NK-92 (cell line): ENCODE data around the gene AKAP6.
"Not testable (repeated sequence)": the region's sequence is repeated elsewhere in the genome, so short reads cannot be mapped to it uniquely, and the experiment has no call there.

Source experiments
- DNase-seq: peaks from one replicate; lab custom pipeline; 2025; ENCODE audit not compliant: unreplicated experiment; lab: John Stamatoyannopoulos, UW

The AKAP6 gene

DNA sequence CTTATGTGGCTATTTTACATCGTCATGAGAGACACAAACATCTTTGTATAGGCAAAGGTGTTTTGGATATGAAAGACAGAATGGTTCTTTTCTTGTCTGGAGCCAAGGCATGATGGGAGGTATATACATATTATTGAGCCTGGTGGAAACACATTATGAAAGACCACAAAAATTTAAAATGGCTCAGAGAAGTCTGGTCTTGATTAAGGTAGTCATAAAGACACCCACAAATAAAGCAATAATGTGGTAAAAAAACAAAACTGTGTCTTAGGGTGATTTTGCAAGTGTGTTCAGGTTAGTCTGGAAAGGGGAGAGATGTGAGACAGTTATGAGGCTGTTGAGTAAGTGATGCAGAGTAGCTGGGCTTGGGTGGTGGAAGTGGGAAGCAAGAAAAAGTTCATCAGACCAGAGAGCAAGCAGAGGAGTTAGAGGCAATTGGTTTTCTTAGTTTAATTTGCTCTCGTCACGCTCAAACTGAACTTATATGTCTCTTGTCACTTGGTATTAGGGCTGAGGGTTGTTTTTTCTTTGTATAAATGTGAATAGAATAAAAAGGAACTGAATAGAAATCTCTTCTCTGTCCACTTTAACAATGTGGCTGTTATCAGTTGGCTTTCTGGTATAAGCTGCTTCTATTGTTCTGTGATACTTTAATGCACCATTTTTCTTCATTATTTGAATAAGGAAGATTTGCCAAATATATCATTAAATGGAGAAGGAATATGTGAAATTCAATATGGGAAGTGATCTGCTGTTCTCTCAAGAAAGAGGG is 115.0 kb downstream of the AKAP6 start:
- DNase-seq = no peak

DNA sequence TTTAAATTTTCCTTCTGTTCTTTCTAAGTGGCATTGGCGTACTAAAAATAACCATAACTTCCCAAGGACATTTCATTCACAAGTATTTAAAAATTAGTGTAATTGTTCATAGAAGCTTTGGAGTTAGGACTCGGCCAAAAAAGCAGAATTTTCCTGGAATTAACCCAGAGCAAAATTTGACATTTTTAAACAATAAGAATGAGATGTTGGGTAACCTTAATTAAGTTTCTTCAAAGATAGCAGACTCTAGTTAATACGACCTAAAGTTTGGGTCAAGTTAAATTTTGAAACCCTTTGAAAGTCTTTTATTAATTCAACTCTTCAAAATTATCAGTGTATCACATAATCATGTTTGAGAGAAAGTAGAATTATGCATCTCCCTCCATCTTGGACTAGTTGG is 118.3 kb downstream of the AKAP6 start:
- no peak for DNase-seq

DNA sequence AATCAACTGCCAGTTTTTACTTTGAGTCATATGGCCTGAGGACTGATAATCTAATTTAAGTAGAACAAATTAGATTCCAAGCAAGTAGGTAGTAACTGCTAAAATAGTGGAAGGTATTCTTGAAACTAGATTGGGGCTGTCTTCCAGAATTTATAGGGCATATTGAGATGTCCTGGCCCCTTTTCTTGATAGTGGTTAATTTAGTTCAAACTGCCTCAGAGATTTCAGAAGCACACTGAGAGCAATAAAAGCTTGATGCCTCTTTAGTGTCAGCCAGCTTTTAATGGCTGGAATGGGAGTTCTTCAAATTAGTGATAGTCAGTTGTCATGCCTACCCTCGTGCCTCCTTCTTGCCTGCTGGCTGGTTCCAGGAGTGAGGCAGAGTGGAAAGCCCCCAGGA is 120.5 kb downstream of the AKAP6 start:
- no peak for DNase-seq

DNA sequence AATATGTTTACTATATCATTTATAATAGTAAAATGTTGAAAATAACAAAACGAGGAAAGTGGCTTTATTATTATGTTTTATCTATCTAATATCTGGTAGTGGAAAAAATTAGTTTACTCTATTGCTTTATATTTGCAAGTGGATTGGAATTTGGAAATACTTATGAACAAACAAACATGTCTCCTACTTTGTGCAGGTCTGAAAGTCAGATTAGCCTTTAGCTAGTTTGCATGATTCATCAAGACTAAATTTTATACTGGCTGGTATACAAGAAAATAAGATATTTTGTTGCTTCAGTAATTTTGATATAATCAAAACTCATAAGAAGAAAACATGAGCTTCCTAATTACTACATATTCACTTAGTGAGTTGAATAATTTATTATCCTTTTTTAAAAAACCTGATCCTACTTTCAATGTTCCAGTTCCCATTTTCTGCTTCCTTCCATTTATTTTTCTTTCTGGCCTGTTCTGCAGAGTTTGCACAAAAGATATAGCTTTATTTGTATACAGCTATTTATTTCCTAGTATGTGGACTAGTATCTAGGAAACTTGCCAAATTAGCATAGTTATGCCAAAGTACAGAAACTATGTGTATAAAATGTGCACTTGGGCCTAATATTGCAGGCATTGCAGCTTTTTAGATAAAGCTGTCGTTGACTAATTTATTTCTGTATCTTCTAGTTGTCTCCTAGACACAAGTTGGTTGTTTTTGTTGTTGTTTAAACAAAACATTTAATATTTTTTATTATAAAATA is 122.0 kb downstream of the AKAP6 start:
- no peak for DNase-seq

DNA sequence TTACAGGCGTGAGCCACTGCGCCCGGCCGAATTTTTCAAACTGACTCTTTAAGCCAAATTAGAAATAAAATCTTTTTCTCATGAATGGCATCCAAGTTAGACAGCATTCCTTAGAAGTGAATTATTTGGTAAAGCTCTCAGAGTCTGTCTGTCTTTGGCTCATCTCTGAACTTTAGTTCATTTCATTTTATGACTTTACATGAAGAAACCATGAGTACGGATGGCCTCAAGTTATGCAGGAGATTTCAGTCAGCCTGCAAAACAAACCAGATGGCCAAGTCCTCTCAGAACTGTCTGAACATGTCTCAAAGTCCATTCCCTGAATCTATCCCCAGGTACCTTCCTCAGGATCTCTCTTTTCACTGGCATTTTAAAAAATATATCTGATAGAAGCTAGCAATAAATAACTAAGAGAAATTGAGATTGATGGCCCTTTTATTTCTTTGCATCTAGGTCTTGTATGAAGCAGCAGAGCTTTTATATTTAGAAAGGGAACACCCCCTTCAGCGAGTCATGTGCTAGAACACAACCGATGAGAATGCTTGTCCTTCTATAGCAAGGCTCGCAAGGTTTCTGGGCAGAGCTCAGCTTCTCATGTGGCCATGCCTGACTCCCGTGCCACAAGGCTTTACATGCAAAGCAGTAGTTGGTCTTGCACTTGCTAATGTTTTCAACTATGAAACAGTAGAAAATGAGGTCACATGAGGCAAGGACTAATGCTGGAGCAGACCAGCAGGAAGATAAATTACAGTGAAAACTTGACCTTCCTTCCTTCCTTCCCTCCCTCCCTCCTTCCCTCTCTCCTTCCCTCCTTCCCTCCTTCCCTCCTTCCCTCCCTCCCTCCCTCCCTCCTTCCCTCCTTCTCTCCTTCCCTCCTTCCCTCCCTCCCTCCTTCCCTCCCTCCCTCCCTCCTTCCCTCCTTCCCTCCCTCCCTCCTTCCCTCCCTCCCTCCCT is 125.0 kb downstream of the AKAP6 start:
- no peak for DNase-seq

DNA sequence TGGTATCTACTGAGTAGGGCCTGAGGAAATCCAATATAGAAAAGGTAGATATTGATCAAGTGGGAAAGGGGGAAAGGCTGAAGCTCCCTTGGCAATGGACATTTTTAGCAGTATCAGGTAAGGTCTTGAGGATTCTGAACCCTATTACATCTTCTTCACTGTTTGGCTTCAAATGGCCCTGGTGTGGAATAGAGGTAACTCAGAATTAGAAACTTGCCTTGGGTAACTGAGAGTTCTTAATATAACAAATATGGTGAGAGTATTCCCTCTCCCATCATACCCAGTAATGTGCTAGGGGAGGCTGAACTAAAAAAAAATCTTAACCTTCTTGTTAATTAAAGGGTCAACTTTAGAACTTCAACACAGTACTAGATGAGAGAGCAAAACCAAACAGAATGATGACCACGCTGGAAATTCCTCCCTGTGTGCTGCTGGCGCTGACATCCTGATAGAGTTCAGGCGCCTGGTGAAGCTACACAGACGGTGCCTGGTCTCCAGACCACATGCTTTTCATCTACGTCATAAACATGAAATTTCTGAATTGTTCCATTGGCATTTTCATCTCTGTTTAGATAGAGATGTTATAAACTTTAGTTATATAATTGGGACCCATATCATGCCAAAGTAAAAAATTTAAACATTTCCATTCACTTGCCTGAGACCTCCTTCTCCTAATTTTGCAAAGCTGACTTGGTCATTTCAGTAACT is 128.3 kb downstream of the AKAP6 start:
- no peak for DNase-seq

DNA sequence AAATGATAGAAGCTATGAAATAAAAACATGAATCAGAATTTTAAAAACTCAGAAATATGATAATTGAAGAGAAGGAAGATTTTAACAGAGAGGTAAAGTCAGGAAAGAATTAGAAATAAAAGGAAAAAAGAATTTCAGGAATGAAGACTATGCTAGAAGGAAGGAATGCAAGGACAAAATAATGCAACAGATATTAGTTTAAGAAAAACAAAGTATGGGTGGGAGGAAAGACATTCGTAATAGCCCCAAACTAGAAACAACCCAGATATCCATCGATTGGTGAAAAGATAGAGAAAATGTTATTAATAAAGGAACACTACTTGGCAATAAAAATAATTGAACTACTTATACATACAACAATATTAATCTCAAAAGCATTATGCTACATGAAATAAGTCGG is 129.6 kb downstream of the AKAP6 start:
- no peak for DNase-seq

DNA sequence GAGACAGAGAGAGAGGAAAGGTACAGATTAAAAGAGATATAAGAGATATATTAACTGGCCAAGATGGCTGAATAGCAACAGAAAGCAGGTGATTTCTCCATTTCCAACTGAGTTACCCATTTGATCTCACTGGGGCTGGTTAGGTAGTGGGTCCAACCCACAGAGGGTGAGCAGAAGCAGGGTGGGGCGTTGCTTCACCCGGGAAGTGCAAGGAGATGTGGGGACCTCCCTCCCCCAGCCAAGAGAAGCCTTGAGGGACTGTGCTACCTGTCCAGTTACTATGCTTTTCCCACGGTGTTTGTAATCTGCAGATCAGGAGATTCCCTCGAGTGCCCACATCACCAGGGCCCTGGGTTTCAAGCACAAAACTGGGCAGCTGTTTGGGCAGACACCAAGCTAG is 131.2 kb downstream of the AKAP6 start:
- DNase-seq = no peak

DNA sequence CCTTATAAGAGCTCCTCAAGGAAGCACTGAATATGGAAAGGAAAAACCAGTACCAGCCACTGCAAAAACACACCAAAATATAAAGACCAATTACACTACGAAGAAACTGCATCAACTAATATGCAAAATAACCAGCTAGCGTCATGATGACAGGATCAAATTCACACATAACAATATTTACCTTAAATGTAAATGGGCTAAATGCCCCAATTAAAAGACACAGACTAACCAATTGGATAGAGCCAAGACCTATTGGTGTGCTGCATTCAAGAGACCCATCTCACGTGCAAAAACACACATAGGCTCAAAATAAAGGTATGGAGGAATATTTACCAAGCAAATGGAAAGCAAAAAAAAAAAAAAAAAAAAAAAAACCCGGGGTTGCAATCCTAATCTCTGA is 133.5 kb downstream of the AKAP6 start:
- DNase-seq = not testable (repeated sequence)

DNA sequence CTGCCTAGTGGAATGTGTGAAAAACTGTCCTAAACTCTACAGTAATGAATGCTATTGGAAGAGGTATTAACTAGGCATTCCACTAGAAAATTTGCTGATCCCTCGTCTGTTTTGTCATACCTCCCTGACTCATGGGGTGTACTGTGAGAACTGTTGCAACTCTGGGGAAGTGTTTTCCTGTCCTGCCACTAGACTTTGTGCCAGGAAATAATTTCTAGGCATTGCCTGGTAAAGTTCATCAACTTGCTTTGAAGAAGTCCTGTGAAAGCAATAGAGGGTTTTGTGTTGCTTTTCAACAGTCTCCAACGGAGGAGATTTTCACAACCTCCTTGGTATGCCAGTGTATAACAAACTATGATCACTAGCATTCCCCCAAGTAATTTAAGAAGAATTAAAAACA is 139.9 kb downstream of the AKAP6 start:
- DNase-seq = no peak

DNA sequence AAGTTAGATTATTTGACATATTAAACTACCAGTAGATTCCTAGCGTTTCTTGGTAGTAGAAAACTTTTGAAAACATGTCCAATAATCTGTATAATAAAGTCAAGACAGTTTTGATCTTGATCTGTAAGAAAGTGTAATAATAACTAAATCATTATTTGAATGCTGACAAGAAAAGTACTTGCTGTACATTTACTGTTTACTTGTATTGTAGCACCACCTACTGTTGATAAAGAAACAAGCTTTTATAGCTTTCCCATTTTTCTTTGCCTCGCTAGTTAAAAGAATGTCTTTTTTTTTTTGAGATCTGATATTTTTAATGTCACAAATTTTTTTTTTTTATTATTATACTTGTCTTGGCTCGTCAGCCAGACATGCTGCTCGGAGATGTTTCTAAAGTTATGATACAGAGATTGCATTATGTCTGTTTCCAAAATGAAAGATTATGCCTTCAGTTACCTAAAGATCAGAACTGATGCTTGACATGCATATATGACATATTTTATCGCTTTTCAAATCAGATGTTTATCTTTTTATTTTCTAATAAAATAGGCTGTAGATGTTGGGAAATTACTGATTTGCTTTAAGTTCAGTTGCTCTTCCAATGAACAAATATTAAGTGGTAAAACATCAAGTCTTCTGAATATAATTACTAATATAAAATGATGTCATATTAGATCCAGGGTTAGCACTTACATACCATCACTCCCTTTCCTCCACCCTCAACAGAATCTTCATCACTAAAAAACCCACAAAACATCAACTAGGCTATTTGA is 140.5 kb downstream of the AKAP6 start:
- no peak for DNase-seq

DNA sequence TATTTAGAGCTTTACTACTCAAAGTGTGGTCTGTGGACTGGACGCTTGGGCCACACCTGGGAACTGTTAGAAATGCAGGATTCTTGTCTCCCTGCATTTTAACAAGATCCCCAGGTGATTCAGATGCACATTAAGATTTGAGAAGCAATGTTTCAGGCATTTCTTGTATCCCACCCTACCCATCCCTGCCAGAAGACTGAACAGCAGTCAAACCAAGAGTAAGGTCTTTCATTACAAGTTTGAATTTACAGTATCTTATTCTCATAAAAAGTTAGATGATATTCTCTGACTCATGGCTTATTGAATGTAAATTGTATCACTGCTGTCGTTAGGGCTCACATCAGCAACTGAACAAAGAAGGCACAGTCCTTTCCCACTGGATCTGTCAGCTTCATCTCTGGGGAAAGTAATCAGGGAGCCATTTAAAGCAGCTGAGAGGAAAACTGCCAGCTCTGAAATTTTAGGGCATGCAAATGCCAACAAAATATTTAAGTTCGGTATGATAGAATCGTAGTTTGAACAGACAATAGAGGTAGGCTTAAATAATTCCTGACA is 141.1 kb downstream of the AKAP6 start:
- no peak for DNase-seq

DNA sequence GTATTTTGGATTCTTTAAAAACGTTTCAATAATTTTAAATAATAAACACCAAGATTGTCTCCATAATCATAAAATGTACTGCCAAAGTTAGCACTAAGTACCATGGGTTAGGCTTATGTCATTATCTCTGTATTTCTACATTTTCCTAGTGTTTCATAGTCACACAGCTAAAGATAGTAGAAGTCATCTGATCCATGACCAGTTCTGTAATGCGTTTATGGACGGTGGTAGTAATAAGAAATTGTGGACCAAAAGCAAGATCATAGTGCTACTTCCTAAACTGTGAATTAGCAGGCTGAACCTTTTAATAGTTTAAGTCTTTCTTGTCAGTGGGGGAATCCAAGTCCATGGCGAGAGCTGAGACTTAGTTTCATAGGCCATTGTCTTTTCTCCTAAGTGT is 142.1 kb downstream of the AKAP6 start:
- DNase-seq = no peak

DNA sequence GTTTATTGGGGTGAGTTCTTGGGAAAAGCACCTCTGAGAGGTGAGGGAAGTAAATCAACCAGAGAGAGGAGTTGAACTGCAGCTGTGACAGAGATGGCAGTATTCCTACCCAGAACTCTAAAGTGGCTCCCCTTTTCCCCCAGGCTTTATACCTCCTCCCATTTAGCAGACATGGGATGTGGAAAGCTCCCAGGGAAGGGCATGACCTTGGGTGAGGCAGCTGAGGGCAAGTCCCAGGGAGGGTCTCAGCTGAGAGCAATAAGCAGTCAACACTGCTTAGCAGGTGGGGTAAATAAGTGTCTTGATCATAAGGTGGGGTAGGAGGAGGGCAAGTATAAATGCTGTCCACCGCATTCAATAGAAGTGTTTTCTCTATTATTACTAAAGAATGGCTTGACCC is 143.0 kb downstream of the AKAP6 start:
- no peak for DNase-seq

DNA sequence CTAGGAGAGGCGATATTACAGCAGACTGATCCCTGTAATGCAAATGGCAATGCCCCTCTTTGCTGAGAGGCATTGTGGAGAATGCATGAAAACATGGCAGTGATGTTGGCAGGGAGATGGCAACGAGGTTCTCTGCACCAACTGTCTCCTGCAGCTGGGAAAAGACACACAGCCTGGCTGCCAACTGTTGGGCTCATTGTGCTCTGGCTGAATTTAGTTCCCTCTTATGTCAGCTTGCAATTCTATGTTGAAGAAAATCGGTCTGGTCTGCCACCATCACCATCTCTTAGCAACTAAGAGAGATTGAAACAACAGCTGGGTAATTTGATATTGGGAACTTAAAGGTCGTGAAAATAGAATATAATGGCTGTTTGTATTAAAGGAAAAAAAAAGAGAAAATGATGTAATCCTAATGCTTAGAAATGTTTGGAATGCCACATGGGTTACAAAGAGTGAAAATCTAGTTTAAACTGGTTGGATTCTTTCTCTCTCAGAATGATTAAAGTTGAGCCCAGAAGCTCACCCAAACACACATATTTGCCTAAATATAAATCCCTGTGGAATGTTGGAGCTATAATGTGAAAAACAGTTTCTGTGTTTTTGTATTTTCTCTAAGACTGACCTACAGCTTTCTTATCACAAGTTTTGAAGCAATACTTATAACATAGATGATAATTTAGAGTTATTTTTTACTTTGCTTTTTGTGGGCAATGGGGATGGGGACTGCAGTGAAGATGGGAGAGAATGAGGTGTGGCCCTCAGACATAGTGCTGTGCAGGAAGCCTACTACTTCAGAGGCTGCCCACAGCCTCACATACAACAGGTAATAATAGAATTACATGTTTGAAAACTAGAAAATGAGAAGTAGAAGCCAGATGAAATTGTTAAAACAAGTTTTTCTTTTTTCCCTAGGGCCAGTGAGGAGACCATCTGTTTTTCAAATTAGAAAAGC is 143.7 kb downstream of the AKAP6 start:
- no peak for DNase-seq

DNA sequence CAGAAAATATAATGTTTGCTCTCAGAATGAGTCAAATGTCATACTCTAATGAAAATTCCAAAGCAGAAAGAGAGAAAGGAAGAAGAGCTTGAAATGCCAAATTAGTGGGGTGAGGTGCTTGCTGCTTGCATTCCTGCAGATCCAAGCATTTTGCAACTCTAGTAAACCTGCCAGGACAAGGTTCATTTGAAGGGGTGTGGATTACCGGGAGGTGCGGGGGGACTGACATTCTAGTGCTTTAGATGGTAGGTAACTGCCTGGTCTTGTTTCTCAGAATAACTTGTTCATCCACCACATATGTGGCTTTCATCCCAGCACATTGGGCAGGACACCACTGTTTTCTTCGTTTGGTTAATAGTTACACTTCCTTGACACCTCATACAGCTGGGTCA is 144.4 kb downstream of the AKAP6 start:
- no peak for DNase-seq

DNA sequence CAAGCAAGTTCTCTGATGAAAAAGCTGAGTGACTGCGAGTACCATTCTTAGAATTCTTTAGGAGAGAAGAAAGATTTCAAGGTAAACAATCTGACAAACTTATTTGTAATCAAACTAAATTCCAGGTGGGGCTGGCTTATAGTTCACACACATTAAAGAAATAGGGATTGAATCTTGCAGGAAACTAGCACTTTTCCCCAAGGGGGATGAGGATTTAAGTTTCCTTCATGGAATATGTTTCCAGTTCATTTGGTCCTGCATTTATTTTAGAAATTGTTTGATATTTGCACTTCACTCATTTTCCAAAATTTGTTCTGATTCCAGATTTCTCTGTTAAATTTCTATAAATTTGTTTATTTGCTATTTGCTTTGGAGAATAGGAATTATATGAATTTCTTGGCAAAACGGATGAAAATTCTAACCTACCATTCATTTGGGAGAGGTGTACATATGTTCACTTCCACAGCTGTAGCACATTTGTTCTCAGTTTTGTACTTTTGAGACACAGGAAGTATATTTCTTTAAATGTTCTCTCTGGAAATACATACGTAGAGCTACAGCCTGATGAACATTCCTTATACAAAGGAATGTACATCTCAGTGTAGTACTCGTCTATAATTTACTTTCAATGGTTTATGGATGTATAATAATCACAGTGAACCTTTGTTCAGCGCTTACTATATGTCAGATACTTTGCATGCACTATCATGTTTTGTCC is 145.5 kb downstream of the AKAP6 start:
- no peak for DNase-seq

DNA sequence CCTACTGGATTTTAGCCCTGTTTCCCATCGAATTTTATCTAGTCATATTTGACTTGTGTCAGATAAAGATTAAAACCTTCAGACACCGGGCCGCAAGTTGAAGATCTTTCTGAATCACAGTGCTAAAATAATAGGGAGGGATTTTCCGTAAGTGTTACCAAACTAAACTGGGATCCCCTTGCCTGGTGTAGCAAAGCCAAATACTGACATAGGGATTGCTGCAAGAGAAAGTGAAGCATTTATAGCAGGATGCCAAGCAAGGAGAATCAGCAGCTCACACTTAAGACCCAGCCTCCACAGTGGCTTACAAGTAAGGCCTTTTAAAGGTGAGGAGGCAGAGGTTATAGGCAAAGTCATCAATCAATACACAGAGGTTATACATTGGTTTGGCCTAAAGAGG is 147.4 kb downstream of the AKAP6 start:
- DNase-seq = no peak
